Neural cell (in vitro differentiated cells): ENCODE measurements around the gene TECTB. TPM values are rescaled to one million over a fixed set of nuclear protein-coding genes. Genes with fewer than 3 reads are reported as not detected.

Source experiments
- H2AFZ ChIP-seq: fragments of 200-600, 300-800 bp; sonication (generic), shearing (Covaris generic); 2 replicates; pipeline ENCODE4 v1.6.0; 2014; ENCODE audit warnings: low read depth, mild to moderate bottlenecking, antibody characterized with exemption, low read length, moderate library complexity
- H3F3A ChIP-seq: fragments of 200-600 bp; shearing (Covaris generic); 2 replicates; pipeline ENCODE4 v1.6.1; 2016; ENCODE audit warnings: mild to moderate bottlenecking, moderate library complexity, mixed read lengths, antibody characterized with exemption, low read length; ENCODE audit not compliant: insufficient read depth, poor library complexity, severe bottlenecking
- H3K27ac ChIP-seq: fragments of 200-600, 300-800 bp; sonication (generic), shearing (Covaris generic); 2 replicates; pipeline ENCODE4 v1.5.1; 2014; ENCODE audit warnings: mild to moderate bottlenecking, low read length, moderate library complexity
- H3K27me3 ChIP-seq: fragments of 300-800, 200-600 bp; sonication (generic), shearing (Covaris generic); 2 replicates; pipeline ENCODE4 v1.6.0; 2014; ENCODE audit warnings: mild to moderate bottlenecking, low read depth, low read length, moderate library complexity; ENCODE audit not compliant: insufficient read depth
- H3K36me3 ChIP-seq: fragments of 300-800, 200-600 bp; sonication (generic), shearing (Covaris generic); 2 replicates; pipeline ENCODE4 v1.5.1; 2014; ENCODE audit warnings: mild to moderate bottlenecking, antibody characterized with exemption, low read length, moderate library complexity; ENCODE audit not compliant: insufficient read depth
- H3K4me2 ChIP-seq: fragments of 300-800, 200-600 bp; sonication (generic), shearing (Covaris generic); 2 replicates; pipeline ENCODE4 v1.6.0; 2014; ENCODE audit warnings: mild to moderate bottlenecking, low read length
- H3K4me3 ChIP-seq: fragments of 300-800, 200-600 bp; sonication (generic), shearing (Covaris generic); 2 replicates; pipeline ENCODE4 v1.5.1; 2014; ENCODE audit warnings: mild to moderate bottlenecking, low read length, moderate library complexity
- H3K79me2 ChIP-seq: fragments of 200-600 bp; shearing (Covaris generic); replicated peaks from 2 replicates; pipeline ENCODE4 v1.6.0; 2014; ENCODE audit warnings: mild to moderate bottlenecking, low read length, moderate library complexity; ENCODE audit not compliant: insufficient read depth
- H3K9ac ChIP-seq: fragments of 300-800, 200-600 bp; sonication (generic), shearing (Covaris generic); 2 replicates; pipeline ENCODE4 v1.6.1; 2016; ENCODE audit warnings: mild to moderate bottlenecking, low read length, mixed read lengths
- H3K9me2 ChIP-seq: fragments of 200-600 bp; shearing (Covaris generic); 2 replicates; pipeline ENCODE4 v1.6.1; 2016; ENCODE audit warnings: mild to moderate bottlenecking, low read length, mixed read lengths; ENCODE audit not compliant: insufficient read depth
- H3K9me3 ChIP-seq: fragments of 200-600, 300-800 bp; sonication (generic), shearing (Covaris generic); 2 replicates; pipeline ENCODE4 v1.6.1; 2016; ENCODE audit warnings: mild to moderate bottlenecking, mixed run types, low read length, moderate library complexity, mixed read lengths
- H4K20me1 ChIP-seq: fragments of 200-600 bp; shearing (Covaris generic); 2 replicates; pipeline ENCODE4 v1.6.1; 2016; ENCODE audit warnings: mild to moderate bottlenecking, mixed run types; ENCODE audit not compliant: insufficient read depth
- EP300 ChIP-seq: fragments of 450-650 bp; conservative IDR thresholded peaks from 2 replicates; pipeline ENCODE4 v1.6.1; 2014; ENCODE audit warnings: antibody characterized with exemption, mild to moderate bottlenecking, moderate library complexity; ENCODE audit not compliant: poor library complexity, severe bottlenecking
- EZH2 ChIP-seq: fragments of 200-600, 300-800 bp; shearing (Covaris generic), sonication (generic); IDR thresholded peaks from 2 replicates; pipeline ENCODE4 v1.6.1; 2014; ENCODE audit warnings: antibody characterized with exemption, low read length, borderline replicate concordance, mild to moderate bottlenecking; ENCODE audit not compliant: insufficient read depth, poor library complexity, severe bottlenecking
- MXI1 ChIP-seq: fragments of 450-650 bp; conservative IDR thresholded peaks from 2 replicates; pipeline ENCODE4 v1.6.1; 2014; ENCODE audit warnings: antibody characterized with exemption, mild to moderate bottlenecking; ENCODE audit not compliant: poor library complexity, severe bottlenecking
- RAD21 ChIP-seq: fragments of 450-650 bp; conservative IDR thresholded peaks from 2 replicates; pipeline ENCODE4 v1.6.1; 2014; ENCODE audit warnings: antibody characterized with exemption, mild to moderate bottlenecking, moderate library complexity
- REST ChIP-seq: IDR thresholded peaks from 2 replicates; pipeline ENCODE4 v1.6.1; 2012; ENCODE audit warnings: borderline replicate concordance
- SMC3 ChIP-seq: fragments of 450-650 bp; conservative IDR thresholded peaks from 2 replicates; pipeline ENCODE4 v1.6.1; 2014; ENCODE audit warnings: antibody characterized with exemption, mild to moderate bottlenecking, moderate library complexity; ENCODE audit not compliant: poor library complexity
- polyA plus RNA-seq: library from polyadenylated mRNA; depleted of rRNA; stranded (reverse); fragments of >200 nt; gene quantifications from 2 replicates; pipeline ENCODE4 v1.2.3, GENCODE V29; 2014
- TF ChIP-seq, protein P1 (sequence below): fragments of 450-650 bp; IDR thresholded peaks from 2 replicates; pipeline ENCODE4 v1.5.1; 2014; ENCODE audit warnings: antibody characterized with exemption, mild to moderate bottlenecking, moderate library complexity; ENCODE audit not compliant: poor library complexity, severe bottlenecking

Gene TECTB
- polyA plus RNA-seq, 1 donor from 2014 or later = not detected

GRCh38 chr10:112287844-112288243, 4.6 kb downstream of the TECTB start:
- H3K4me3 ChIP-seq = no peak overlapping the region
- no peak overlapping the region for H3K27ac ChIP-seq
- no peaks in the 10 kb centered on the region for H3K9me2 ChIP-seq
- no peak overlapping the region for H3K9ac ChIP-seq
- no peaks in the 10 kb centered on the region for H3K79me2 ChIP-seq
- no peaks in the 10 kb centered on the region for H3K9me3 ChIP-seq
- TF ChIP-seq REST = no peak
- no peak for TF ChIP-seq EP300
- no peak for TF ChIP-seq EZH2
- TF ChIP-seq, protein P1, sequence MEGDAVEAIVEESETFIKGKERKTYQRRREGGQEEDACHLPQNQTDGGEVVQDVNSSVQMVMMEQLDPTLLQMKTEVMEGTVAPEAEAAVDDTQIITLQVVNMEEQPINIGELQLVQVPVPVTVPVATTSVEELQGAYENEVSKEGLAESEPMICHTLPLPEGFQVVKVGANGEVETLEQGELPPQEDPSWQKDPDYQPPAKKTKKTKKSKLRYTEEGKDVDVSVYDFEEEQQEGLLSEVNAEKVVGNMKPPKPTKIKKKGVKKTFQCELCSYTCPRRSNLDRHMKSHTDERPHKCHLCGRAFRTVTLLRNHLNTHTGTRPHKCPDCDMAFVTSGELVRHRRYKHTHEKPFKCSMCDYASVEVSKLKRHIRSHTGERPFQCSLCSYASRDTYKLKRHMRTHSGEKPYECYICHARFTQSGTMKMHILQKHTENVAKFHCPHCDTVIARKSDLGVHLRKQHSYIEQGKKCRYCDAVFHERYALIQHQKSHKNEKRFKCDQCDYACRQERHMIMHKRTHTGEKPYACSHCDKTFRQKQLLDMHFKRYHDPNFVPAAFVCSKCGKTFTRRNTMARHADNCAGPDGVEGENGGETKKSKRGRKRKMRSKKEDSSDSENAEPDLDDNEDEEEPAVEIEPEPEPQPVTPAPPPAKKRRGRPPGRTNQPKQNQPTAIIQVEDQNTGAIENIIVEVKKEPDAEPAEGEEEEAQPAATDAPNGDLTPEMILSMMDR = no peak
- no peak for TF ChIP-seq SMC3
- TF ChIP-seq RAD21 = no peak
- TF ChIP-seq MXI1 = no peak
- no peaks in the 10 kb centered on the region for H3K27me3 ChIP-seq
- no peaks in the 10 kb centered on the region for H3K36me3 ChIP-seq
- no peaks in the 10 kb centered on the region for H4K20me1 ChIP-seq
- H3K4me2 ChIP-seq = no peak overlapping the region
- H3F3A ChIP-seq = no peaks in the 10 kb centered on the region
- H2AFZ ChIP-seq = no peak overlapping the region

GRCh38 chr10:112288486-112288885, 5.3 kb downstream of the TECTB start:
- no peak for TF ChIP-seq REST
- Histone ChIP-seq H3K36me3 (no peaks in the 10 kb centered on the region), H3K27me3 (no peaks in the 10 kb centered on the region), H4K20me1 (no peaks in the 10 kb centered on the region), H3K79me2 (no peaks in the 10 kb centered on the region), H2AFZ (no peak overlapping the region), H3K9ac (no peak overlapping the region), H3F3A (no peaks in the 10 kb centered on the region), H3K27ac (no peak overlapping the region), H3K9me2 (no peaks in the 10 kb centered on the region), H3K4me3 (no peak overlapping the region), H3K4me2 (no peak overlapping the region), H3K9me3 (no peaks in the 10 kb centered on the region)
